H9 (cell line): ENCODE measurements around the gene RIPOR1. TPM values are rescaled to one million over a fixed set of nuclear protein-coding genes. Genes with fewer than 3 reads are reported as not detected.

Experiments used
- DNase-seq: peaks from one replicate; pipeline ENCODE4 v3.0.0-alpha.2; 2017
- H2AFZ ChIP-seq: one replicate; pipeline ENCODE4 v1.6.1; 2013; ENCODE audit warnings: mild to moderate bottlenecking, low read length, control low read depth, moderate library complexity
- H2AK5ac ChIP-seq: 2 replicates; pipeline ENCODE4 v1.6.1; 2013; ENCODE audit warnings: low read length, control low read depth, mixed read lengths; ENCODE audit not compliant: insufficient read length
- H2BK120ac ChIP-seq: one replicate; pipeline ENCODE4 v1.6.1; 2013; ENCODE audit warnings: low read depth, mild to moderate bottlenecking, low read length, control low read depth, inconsistent platforms; ENCODE audit not compliant: poor library complexity, severe bottlenecking
- H2BK12ac ChIP-seq: 2 replicates; pipeline ENCODE4 v1.6.1; 2013; ENCODE audit warnings: low read length, control low read depth, mixed read lengths, low read depth; ENCODE audit not compliant: insufficient read length
- H2BK15ac ChIP-seq: 2 replicates; pipeline ENCODE4 v1.6.1; 2013; ENCODE audit warnings: low read depth, low read length, control low read depth
- H2BK20ac ChIP-seq: one replicate; pipeline ENCODE4 v1.6.1; 2013; ENCODE audit warnings: low read depth, mild to moderate bottlenecking, low read length, control low read depth, inconsistent platforms; ENCODE audit not compliant: poor library complexity, severe bottlenecking
- H2BK5ac ChIP-seq: 2 replicates; pipeline ENCODE4 v1.6.1; 2013; ENCODE audit warnings: low read length, control low read depth, mixed read lengths; ENCODE audit not compliant: insufficient read length
- H3K14ac ChIP-seq: 2 replicates; pipeline ENCODE4 v1.6.1; 2013; ENCODE audit warnings: low read length, control low read depth; ENCODE audit not compliant: insufficient read depth
- H3K18ac ChIP-seq: 2 replicates; pipeline ENCODE4 v1.6.1; 2013; ENCODE audit warnings: low read depth, mild to moderate bottlenecking, mixed read lengths, low read length, control low read depth; ENCODE audit not compliant: insufficient read length
- H3K23ac ChIP-seq: 2 replicates; pipeline ENCODE4 v1.6.1; 2013; ENCODE audit warnings: low read length, control low read depth, mixed read lengths, low read depth; ENCODE audit not compliant: insufficient read length
- H3K23me2 ChIP-seq: 2 replicates; pipeline ENCODE4 v1.6.1; 2013; ENCODE audit warnings: low read depth, mild to moderate bottlenecking, mixed read lengths, low read length, control low read depth; ENCODE audit not compliant: insufficient read length, poor library complexity, severe bottlenecking
- H3K27ac ChIP-seq: 2 replicates; pipeline ENCODE4 v1.5.1; 2013; ENCODE audit warnings: low read length, control low read depth, mixed read lengths, low read depth; ENCODE audit not compliant: insufficient read length
- H3K27me3 ChIP-seq: 2 replicates; pipeline ENCODE4 v1.6.1; 2013; ENCODE audit warnings: low read length, control low read depth, inconsistent platforms; ENCODE audit not compliant: insufficient read depth
- H3K4ac ChIP-seq: 2 replicates; pipeline ENCODE4 v1.6.1; 2013; ENCODE audit warnings: low read depth, mild to moderate bottlenecking, control low read depth, inconsistent platforms, low read length, moderate library complexity
- H3K4me1 ChIP-seq: 2 replicates; pipeline ENCODE4 v1.6.1; 2013; ENCODE audit warnings: low read length, control low read depth, inconsistent platforms; ENCODE audit not compliant: insufficient read depth
- H3K4me2 ChIP-seq: 2 replicates; pipeline ENCODE4 v1.6.1; 2013; ENCODE audit warnings: low read length, control low read depth, mixed read lengths; ENCODE audit not compliant: insufficient read length, insufficient read depth
- H3K56ac ChIP-seq: 2 replicates; pipeline ENCODE4 v1.6.1; 2013; ENCODE audit warnings: low read depth, mild to moderate bottlenecking, mixed read lengths, low read length, control low read depth; ENCODE audit not compliant: insufficient read length
- H3K79me1 ChIP-seq: 2 replicates; pipeline ENCODE4 v1.6.1; 2013; ENCODE audit warnings: low read depth, mild to moderate bottlenecking, moderate library complexity, low read length, control low read depth, inconsistent platforms; ENCODE audit not compliant: insufficient read depth, poor library complexity, severe bottlenecking
- H3K79me2 ChIP-seq: 2 replicates; pipeline ENCODE4 v1.6.1; 2013; ENCODE audit warnings: low read length, control low read depth, inconsistent platforms; ENCODE audit not compliant: insufficient read depth
- H3K9ac ChIP-seq: 2 replicates; pipeline ENCODE4 v1.6.1; 2013; ENCODE audit warnings: low read length, control low read depth, mixed read lengths; ENCODE audit not compliant: insufficient read length; ENCODE audit errors: extremely low read depth
- H3K9me3 ChIP-seq: one replicate; pipeline ENCODE4 v1.6.1; 2013; ENCODE audit warnings: low read depth, low read length, inconsistent platforms; ENCODE audit not compliant: control insufficient read depth
- H3T11ph ChIP-seq: one replicate; pipeline ENCODE4 v1.6.1; 2013; ENCODE audit warnings: mild to moderate bottlenecking, low read length, control low read depth, inconsistent platforms
- H4K20me1 ChIP-seq: one replicate; pipeline ENCODE4 v1.6.1; 2013; ENCODE audit not compliant: control insufficient read depth, insufficient read length, insufficient read depth
- H4K5ac ChIP-seq: 2 replicates; pipeline ENCODE4 v1.6.1; 2013; ENCODE audit warnings: low read depth, mild to moderate bottlenecking, mixed read lengths, low read length, control low read depth; ENCODE audit not compliant: insufficient read length
- H4K8ac ChIP-seq: replicated peaks from 2 replicates; pipeline ENCODE4 v1.6.1; 2013; ENCODE audit warnings: low read length, control low read depth, mixed read lengths, low read depth; ENCODE audit not compliant: insufficient read length
- H4K91ac ChIP-seq: 2 replicates; pipeline ENCODE4 v1.6.1; 2013; ENCODE audit warnings: low read depth, mild to moderate bottlenecking, moderate library complexity, mixed read lengths, low read length, control low read depth; ENCODE audit not compliant: insufficient read length
- H3K27ac Mint-ChIP-seq, 3 experiments: 2 replicates in 2 of 3; 3 replicates in 1 of 3; pipeline ENCODE4 v1.8.0; 2020 to 2021; ENCODE audit warnings: mixed read lengths in 3 of 3, mild to moderate bottlenecking in 1 of 3, moderate library complexity in 1 of 3
- H3K27me3 Mint-ChIP-seq: 2 replicates; pipeline ENCODE4 v1.8.0; 2021; ENCODE audit warnings: low read depth, mild to moderate bottlenecking, moderate library complexity, mixed read lengths
- H3K36me3 Mint-ChIP-seq, 3 experiments: 2 replicates in 2 of 3; 3 replicates in 1 of 3; pipeline ENCODE4 v1.8.0; 2020 to 2021; ENCODE audit warnings: low read depth in 3 of 3, mixed read lengths in 3 of 3; ENCODE audit not compliant: insufficient read depth in 1 of 3
- H3K4me1 Mint-ChIP-seq, 2 experiments: 2 replicates each; pipeline ENCODE4 v1.8.0; 2020; ENCODE audit warnings: mixed read lengths in 2 of 2
- H3K4me3 Mint-ChIP-seq, 2 experiments: 2 replicates in 1 of 2; 3 replicates in 1 of 2; pipeline ENCODE4 v1.8.0; 2020 to 2021; ENCODE audit warnings: mild to moderate bottlenecking in 2 of 2, mixed read lengths in 2 of 2, moderate library complexity in 1 of 2
- H3K9me3 Mint-ChIP-seq, 2 experiments: 2 replicates in 1 of 2; 3 replicates in 1 of 2; pipeline ENCODE4 v1.8.0; 2020; ENCODE audit warnings: mild to moderate bottlenecking in 2 of 2, mixed read lengths in 2 of 2, moderate library complexity in 1 of 2
- CTCF ChIP-seq: fragments of 200-600 bp; sonication (generic); conservative IDR thresholded peaks from 3 replicates; pipeline ENCODE4 v1.8.0; 2021; ENCODE audit warnings: antibody characterized with exemption, mild to moderate bottlenecking
- WGBS: extraction: QIAGEN DNeasy Blood & Tissue Kit; methylation state at CpG from one replicate; pipeline ENCODE4 v1.1.7; 2013; ENCODE audit warnings: missing lambda C conversion rate, low lambda C conversion rate, mixed read lengths; ENCODE audit not compliant: insufficient read length; ENCODE audit errors: extremely low coverage; 5-methylcytosine and 5-hydroxymethylcytosine counted together
- total RNA-seq: library from RNA; stranded (reverse); gene quantifications from 2 replicates; pipeline ENCODE4 v1.2.1, GENCODE V29; 2021

The RIPOR1 gene
- total RNA-seq, 1 experiment from 2014 or later = 14.3 TPM

GRCh38 chr16:67551972-67552371 lies 23.3 kb downstream of the RIPOR1 start:
- H4K20me1 ChIP-seq = no peaks in the 10 kb centered on the region
- H3T11ph ChIP-seq = no peak overlapping the region
- no peak overlapping the region for H2BK15ac ChIP-seq
- H3K27me3 ChIP-seq = no peaks in the 10 kb centered on the region
- no peak overlapping the region for H3K14ac ChIP-seq
- no peaks in the 10 kb centered on the region for H3K9me3 Mint-ChIP-seq
- no peak overlapping the region for H3K4me2 ChIP-seq
- H4K8ac ChIP-seq = no peak overlapping the region
- peaks cover 10 to 17% of the 10 kb centered on the region in 2 experiments for H3K4me1 Mint-ChIP-seq
- no peaks in the 10 kb centered on the region for H3K23me2 ChIP-seq
- no peak overlapping the region for H2AFZ ChIP-seq
- H3K4me1 ChIP-seq = no peaks in the 10 kb centered on the region; the same call in 1 of the 2 replicates
- no peak overlapping the region for H3K4ac ChIP-seq
- H3K79me1 ChIP-seq = no peaks in the 10 kb centered on the region
- peaks cover 0 to 11% (median 0%) of the 10 kb centered on the region in 3 experiments; a peak in 5 of 7 replicates for H3K36me3 Mint-ChIP-seq
- H4K91ac ChIP-seq = no peak overlapping the region
- no peak overlapping the region for H3K27ac ChIP-seq
- no peak for TF ChIP-seq CTCF
- H4K5ac ChIP-seq = no peak overlapping the region
- no peak overlapping the region for H3K56ac ChIP-seq
- no peak overlapping the region for H2BK5ac ChIP-seq
- H3K9ac ChIP-seq = no peak overlapping the region
- no peak overlapping the region for H3K23ac ChIP-seq
- no peaks in the 10 kb centered on the region for H3K27me3 Mint-ChIP-seq
- H2BK120ac ChIP-seq = no peak overlapping the region
- H3K18ac ChIP-seq = no peak overlapping the region
- WGBS = no CpG with 5 or more reads among the region's 2 CpGs
- no peak overlapping the region; a peak in 1 of 7 replicates for H3K27ac Mint-ChIP-seq
- H2AK5ac ChIP-seq = no peak overlapping the region
- DNase-seq = no peak
- H3K79me2 ChIP-seq = no peaks in the 10 kb centered on the region
- H3K4me3 Mint-ChIP-seq = no peak overlapping the region
- H2BK12ac ChIP-seq = no peak overlapping the region
- no peaks in the 10 kb centered on the region for H3K9me3 ChIP-seq
- H2BK20ac ChIP-seq = no peak overlapping the region
